Measurements from ENCODE around the gene SLC18B1. TPM values are rescaled to one million over a fixed set of nuclear protein-coding genes. Genes with fewer than 3 reads are reported as not detected.

SLC18B1 gene
- total and polyA plus RNA-seq, 2 of the 8 experiments (the other 6 are each of a cell fraction or from before 2014, with no cell fraction given): 17.2 to 23.4 TPM

DNA sequence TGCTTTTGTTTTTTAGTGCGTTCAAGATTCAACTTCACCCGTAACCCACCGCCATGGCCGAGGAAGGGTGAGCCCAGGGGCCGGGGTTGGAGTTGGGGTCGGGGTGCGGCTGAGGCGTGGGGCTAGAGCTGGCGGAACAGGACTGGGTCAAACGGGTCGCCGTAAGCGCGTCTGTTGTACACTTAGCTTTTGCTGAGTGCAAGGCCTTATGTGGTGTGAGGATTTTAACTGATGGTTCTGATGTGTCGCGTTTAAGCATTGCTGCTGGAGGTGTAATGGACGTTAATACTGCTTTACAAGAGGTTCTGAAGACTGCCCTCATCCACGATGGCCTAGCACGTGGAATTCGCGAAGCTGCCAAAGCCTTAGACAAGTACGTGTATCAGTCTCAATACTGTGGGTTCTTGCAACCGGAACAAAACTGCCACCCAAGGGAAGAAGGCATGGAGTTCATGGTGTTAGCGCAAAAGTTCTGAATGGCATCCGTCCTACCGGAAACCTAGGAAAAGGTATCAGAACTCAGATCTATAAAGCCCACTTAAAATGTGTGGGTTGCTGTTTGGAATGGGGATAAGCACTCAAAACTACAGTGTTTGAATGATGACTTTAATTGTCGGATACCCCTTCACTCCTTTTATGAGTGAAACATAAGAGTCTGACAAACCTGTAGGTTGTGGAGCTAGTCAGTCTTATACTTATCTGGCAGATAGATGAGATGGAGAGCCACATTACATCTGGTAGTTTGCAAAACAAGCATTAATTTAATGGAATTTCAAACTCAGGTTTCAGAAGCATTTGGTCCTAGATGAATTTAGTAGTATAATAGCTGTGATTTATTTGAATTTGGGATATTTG is 16.5 kb upstream of the SLC18B1 start (continued):
- TF ChIP-seq TAF1 (IDR thresholded peaks at IDR 0.05; ENCODE audit: low read depth, low read length): no peak
- TF ChIP-seq PHF8 (conservative IDR thresholded peaks at IDR 0.05; ENCODE audit: low read depth, low read length): no peak; the same call in 1 of the 2 replicates
- TF ChIP-seq NRF1 (IDR thresholded peaks at IDR 0.05; ENCODE audit: low read depth, low read length): no peak
- TF ChIP-seq KDM4A (IDR thresholded peaks at IDR 0.05; ENCODE audit: low read depth, low read length, severe bottlenecking): no peak
- no peak for TF ChIP-seq SP4 (IDR thresholded peaks at IDR 0.05; ENCODE audit: low read length)
- TF ChIP-seq, protein P1, sequence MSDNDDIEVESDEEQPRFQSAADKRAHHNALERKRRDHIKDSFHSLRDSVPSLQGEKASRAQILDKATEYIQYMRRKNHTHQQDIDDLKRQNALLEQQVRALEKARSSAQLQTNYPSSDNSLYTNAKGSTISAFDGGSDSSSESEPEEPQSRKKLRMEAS (IDR thresholded peaks at IDR 0.05): no peak
- no peak for TF ChIP-seq RNF2 (IDR thresholded peaks at IDR 0.05; ENCODE audit: borderline replicate concordance, low read depth, low read length, missing control alignments, poor library complexity, severe bottlenecking)
- no peak for TF ChIP-seq ASH2L (IDR thresholded peaks at IDR 0.05; ENCODE audit: low read length)
- TF ChIP-seq TAF7 (optimal IDR thresholded peaks at IDR 0.05; ENCODE audit: borderline replicate concordance, low read depth, low read length): peak; percentile 48

Measured in H1 (cell line).